Tongue (tissue), 2 donors: ENCODE measurements around the gene FUT9. TPM values are rescaled to one million over a fixed set of nuclear protein-coding genes. Genes with fewer than 3 reads are reported as not detected.
"Not testable (repeated sequence)": the region's sequence is repeated elsewhere in the genome, so short reads cannot be mapped to it uniquely, and the experiment has no call there.

Experiments
- DNase-seq: peaks from one replicate; pipeline ENCODE4 v3.0.0-alpha.2; 2015
- total RNA-seq: library from RNA; depleted of rRNA; stranded (reverse); fragments of >200 nt; gene quantifications from one replicate; pipeline ENCODE4 v1.2.3, GENCODE V29; 2014

The FUT9 gene
- total RNA-seq, 1 donor from 2014 or later: under 0.01 TPM

- no peak for DNase-seq
These were observed 170.9 kb downstream of the FUT9 start for GRCh38 chr6:96186516-96187195.

- no peak for DNase-seq
These were observed 178.9 kb downstream of the FUT9 start for GRCh38 chr6:96194675-96195074.

GRCh38 chr6:96195272-96195671, 179.5 kb downstream of the FUT9 start:
- DNase-seq: no peak

- no peak for DNase-seq
These were observed 180.9 kb downstream of the FUT9 start for GRCh38 chr6:96196633-96197032.

- DNase-seq: no peak
These were observed 181.5 kb downstream of the FUT9 start for GRCh38 chr6:96197241-96197640.

- DNase-seq: no peak
These were observed 186.8 kb downstream of the FUT9 start for GRCh38 chr6:96202571-96202970.

- DNase-seq: no peak
These were observed 195.6 kb downstream of the FUT9 start for GRCh38 chr6:96211341-96211740.

- no peak for DNase-seq
These were observed 196.3 kb downstream of the FUT9 start for GRCh38 chr6:96212066-96212465.

- DNase-seq: no peak
These were observed 198.0 kb downstream of the FUT9 start for GRCh38 chr6:96213784-96214183.

- no peak for DNase-seq
These were observed 207.9 kb downstream of the FUT9 start for GRCh38 chr6:96223695-96224094.

GRCh38 chr6:96227135-96227534, 211.4 kb downstream of the FUT9 start:
- no peak for DNase-seq

- no peak for DNase-seq
These were observed 218.7 kb downstream of the FUT9 start for GRCh38 chr6:96234444-96234843.

- DNase-seq: no peak
These were observed 220.2 kb downstream of the FUT9 start for GRCh38 chr6:96235927-96236326.

- DNase-seq: no peak
These were observed 220.7 kb downstream of the FUT9 start for GRCh38 chr6:96236471-96236870.

- DNase-seq: no peak
These were observed 222.0 kb downstream of the FUT9 start for GRCh38 chr6:96237638-96238347.

GRCh38 chr6:96246563-96246962, 230.8 kb downstream of the FUT9 start:
- DNase-seq: no peak

- no peak for DNase-seq
These were observed 234.0 kb downstream of the FUT9 start for GRCh38 chr6:96249755-96250154.

GRCh38 chr6:96257751-96258150, 242.0 kb downstream of the FUT9 start:
- DNase-seq: no peak

GRCh38 chr6:96260787-96261430, 245.1 kb downstream of the FUT9 start:
- DNase-seq: not testable (repeated sequence)
